Aorta (tissue), 5 donors: ENCODE measurements around the gene SKP1. TPM values are rescaled to one million over a fixed set of nuclear protein-coding genes. Genes with fewer than 3 reads are reported as not detected.

Experiments
- ATAC-seq: fragments of 200-7000 bp; cut with Tn5 transposase; one replicate; pipeline ENCODE4 v1.9.1; 2022; ENCODE audit warnings: moderate library complexity; ENCODE audit not compliant: low FRiP score
- DNase-seq, 2 donors: peaks; one replicate each; pipeline ENCODE4 v3.0.0-alpha.2; 2020
- H3K27ac ChIP-seq, 2 donors: one replicate each; pipeline ENCODE4 v1.5.1; 2013; ENCODE audit warnings: low read length in 2 of 2, mild to moderate bottlenecking in 2 of 2, moderate library complexity in 2 of 2, control low read depth in 1 of 2, inconsistent platforms in 1 of 2, low read depth in 1 of 2
- H3K27me3 ChIP-seq, 2 donors: one replicate each; pipeline ENCODE4 v1.6.1; 2013; ENCODE audit warnings: control low read depth in 1 of 2, low read length in 1 of 2, mild to moderate bottlenecking in 1 of 2, moderate library complexity in 1 of 2; ENCODE audit not compliant: insufficient read depth in 2 of 2, control insufficient read depth in 1 of 2
- H3K36me3 ChIP-seq, 2 donors: one replicate each; pipeline ENCODE4 v1.6.1; 2013; ENCODE audit warnings: control low read depth in 1 of 2, low read length in 1 of 2, mild to moderate bottlenecking in 1 of 2; ENCODE audit not compliant: insufficient read depth in 2 of 2, control insufficient read depth in 1 of 2
- H3K4me1 ChIP-seq, 2 donors: one replicate each; pipeline ENCODE4 v1.6.1; 2013; ENCODE audit warnings: low read length in 2 of 2, control low read depth in 1 of 2, mild to moderate bottlenecking in 1 of 2, moderate library complexity in 1 of 2; ENCODE audit not compliant: insufficient read depth in 2 of 2, control insufficient read depth in 1 of 2
- H3K4me3 ChIP-seq, 2 donors: one replicate each; pipeline ENCODE4 v1.5.1; 2013; ENCODE audit warnings: low read length in 2 of 2, control low read depth in 1 of 2, mild to moderate bottlenecking in 1 of 2
- H3K9me3 ChIP-seq: one replicate; pipeline ENCODE4 v1.6.1; 2013; ENCODE audit warnings: mild to moderate bottlenecking, low read length; ENCODE audit not compliant: control insufficient read depth
- WGBS, 2 donors: extraction: QIAGEN DNeasy Blood & Tissue Kit; methylation state at CpG; one replicate each; pipeline ENCODE4 v1.1.7; 2013; 5-methylcytosine and 5-hydroxymethylcytosine counted together
- intact Hi-C, 2 donors: fragments of 100-400 bp; cut with DNase I; formaldehyde crosslinking; loops; one replicate each; pipeline versions ENCODE4 v1.14.2 to v1.15.0; 2022
- polyA plus RNA-seq, 2 donors: library from polyadenylated mRNA; stranded (reverse); fragments of 200-250 nt; gene quantifications; one replicate each; pipeline ENCODE4 v1.2.3, GENCODE V29; 2013
- total RNA-seq, 2 donors: library from RNA; stranded (reverse); fragmentation: NEBNext Ultra II Directional; extraction: Animal tissue kit (Norgen Biotek cat#: 25700); gene quantifications; one replicate each; pipeline ENCODE4 v1.2.1, GENCODE V29; 2021
- donor health status: healthy with polysubstance abuse.
- donor health status: Bipolar disorder and iron deficiency.
- donor health status: DM: no; HTN: no; CAD: no.
- donor health status: DM: no; HTN: no; CAD: no.
- donor health status: DM: yes; HTN: yes; CAD: no.

The SKP1 gene
- total and polyA plus RNA-seq, 4 donors: 304 to 1,152 (median 513) TPM

GRCh38 chr5:134129411-134130238 lies 47.1 kb downstream of the SKP1 start:
- Histone ChIP-seq H3K4me1 (no peaks in the 10 kb centered on the region), H3K9me3 (no peaks in the 10 kb centered on the region), H3K27ac (no peak overlapping the region), H3K4me3 (no peak overlapping the region), H3K27me3 (no peaks in the 10 kb centered on the region), H3K36me3 (peaks cover 0 to 2% of the 10 kb centered on the region in 2 donors)
- ATAC-seq: no peak
- peak in 1 of 2 donors; percentile 21 for DNase-seq
- 92 to 93% methylated on average over 24 to 25 of the region's 25 CpGs for WGBS, 2 donors
- intact Hi-C loops: no loop called here

DNA sequence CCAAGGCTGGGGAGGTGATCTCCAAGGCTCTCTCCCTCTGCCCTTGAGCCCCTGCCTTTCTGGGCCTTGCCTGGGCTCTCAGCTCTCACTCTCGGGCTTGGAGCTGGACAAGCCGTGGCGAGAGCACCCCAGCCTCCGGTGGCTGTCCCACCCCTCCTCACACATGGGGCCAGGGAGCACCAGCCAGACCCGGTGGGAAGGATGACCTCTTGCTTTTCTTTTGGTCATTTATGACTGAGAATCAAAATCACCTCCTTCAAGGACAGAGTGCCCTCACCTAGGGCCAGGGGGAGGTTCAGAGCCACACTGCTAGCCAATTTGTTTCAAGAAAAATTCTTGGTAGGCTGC lies 48.1 kb downstream of the SKP1 start:
- ATAC-seq: no peak
- no peaks in the 10 kb centered on the region for H3K4me1 ChIP-seq
- DNase-seq: no peak
- H3K27ac ChIP-seq: no peak overlapping the region
- H3K4me3 ChIP-seq: no peak overlapping the region
- H3K9me3 ChIP-seq: no peaks in the 10 kb centered on the region
- intact Hi-C loops: no loop called here
- H3K27me3 ChIP-seq: no peaks in the 10 kb centered on the region
- H3K36me3 ChIP-seq: no peaks in the 10 kb centered on the region
- 91 to 94% methylated on average over 5 of the region's 5 CpGs for WGBS, 2 donors

- Histone ChIP-seq H3K4me1 (no peaks in the 10 kb centered on the region), H3K9me3 (no peaks in the 10 kb centered on the region), H3K27me3 (no peaks in the 10 kb centered on the region), H3K36me3 (no peaks in the 10 kb centered on the region), H3K27ac (no peak overlapping the region), H3K4me3 (no peak overlapping the region)
- ATAC-seq (no peak), DNase-seq (no peak)
- 37 to 54% methylated on average over 18 of the region's 18 CpGs for WGBS, 2 donors
- intact Hi-C loops: no loop called here
Measured at GRCh38 chr5:134127988-134128647, 48.6 kb downstream of the SKP1 start.

DNA sequence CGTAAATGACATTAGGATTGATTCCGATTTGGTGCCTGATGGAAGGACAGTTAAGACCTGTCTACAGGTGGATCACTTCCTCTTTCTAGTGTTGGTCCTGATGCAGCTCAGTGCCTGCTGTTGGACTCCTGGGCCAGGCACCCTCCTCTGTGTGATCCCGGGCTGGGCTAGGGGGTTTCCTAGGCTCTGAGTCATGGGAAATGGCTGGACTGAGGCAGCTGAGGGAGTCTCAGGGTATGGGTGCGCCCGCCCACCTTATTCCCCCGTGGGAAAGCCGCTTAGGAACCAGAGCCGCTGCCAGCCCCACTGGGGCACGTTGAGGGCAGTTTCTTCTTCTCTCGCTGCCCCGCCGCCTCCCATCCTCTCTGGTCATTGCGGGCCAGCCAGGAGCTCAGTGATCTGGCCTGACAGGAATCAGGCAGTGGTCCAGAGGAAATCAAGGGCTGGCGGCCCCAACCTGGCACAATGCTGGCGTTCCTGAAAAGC lies 49.3 kb downstream of the SKP1 start:
- DNase-seq (peak; percentile 66 to 82), ATAC-seq (no peak)
- 12 to 20% methylated on average over 14 to 15 of the region's 15 CpGs for WGBS, 2 donors
- no peak overlapping the region for H3K27ac ChIP-seq
- H3K4me3 ChIP-seq: no peak overlapping the region
- H3K9me3 ChIP-seq: no peaks in the 10 kb centered on the region
- no peaks in the 10 kb centered on the region for H3K27me3 ChIP-seq
- H3K4me1 ChIP-seq: no peaks in the 10 kb centered on the region
- intact Hi-C loops: no loop called here
- H3K36me3 ChIP-seq: no peaks in the 10 kb centered on the region

GRCh38 chr5:134125039-134126015 lies 51.4 kb downstream of the SKP1 start:
- Histone ChIP-seq H3K36me3 (no peaks in the 10 kb centered on the region), H3K27me3 (no peaks in the 10 kb centered on the region), H3K4me3 (no peak overlapping the region), H3K27ac (no peak overlapping the region), H3K9me3 (no peaks in the 10 kb centered on the region), H3K4me1 (no peaks in the 10 kb centered on the region)
- DNase-seq: peak; percentile 70 to 85
- intact Hi-C loops: no loop called here
- peak; percentile 23 for ATAC-seq
- WGBS, 2 donors: 12 to 14% methylated on average over 14 of the region's 14 CpGs

DNA sequence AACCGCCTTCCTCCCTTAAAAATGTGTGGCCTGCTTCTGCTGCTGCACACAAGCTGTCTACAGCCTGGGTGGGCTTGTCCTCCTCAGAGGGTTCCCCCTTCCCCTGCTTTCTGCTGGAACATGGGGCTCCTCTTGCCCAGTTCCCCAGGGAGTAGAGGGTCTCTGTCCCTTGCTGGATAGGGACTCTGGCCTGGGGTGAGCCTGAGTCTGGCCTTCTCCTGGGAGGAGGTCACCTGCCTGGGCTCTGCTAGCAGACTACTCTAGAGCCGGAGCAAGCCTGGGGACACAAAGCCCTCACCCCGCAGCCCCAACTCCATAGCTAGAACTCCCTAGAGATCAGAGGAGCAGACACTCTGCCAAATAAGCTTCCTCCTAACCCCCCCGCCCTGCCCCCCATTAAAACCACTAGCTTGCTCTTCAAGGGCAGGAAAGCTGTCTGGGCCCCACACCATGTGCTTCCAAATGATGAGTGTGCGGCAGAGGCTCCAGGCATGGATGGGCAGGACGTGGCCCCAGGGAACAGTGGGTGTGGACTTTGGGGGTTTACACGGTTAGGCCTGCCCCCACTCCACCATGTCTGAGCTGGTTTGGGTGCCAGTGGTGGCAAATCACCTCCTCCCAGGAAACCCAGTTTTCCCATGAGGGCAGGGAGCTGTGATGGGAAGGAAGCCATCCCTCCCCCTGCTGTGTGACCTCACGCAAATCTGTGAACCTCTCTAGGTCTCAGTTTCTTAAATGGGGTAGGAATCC lies 52.3 kb downstream of the SKP1 start:
- 85% methylated on average over 8 of the region's 8 CpGs for WGBS, 2 donors
- H3K27ac ChIP-seq: no peak overlapping the region
- ATAC-seq: no peak
- no peaks in the 10 kb centered on the region for H3K36me3 ChIP-seq
- no peak for DNase-seq
- H3K4me1 ChIP-seq: no peaks in the 10 kb centered on the region
- H3K27me3 ChIP-seq: no peaks in the 10 kb centered on the region
- intact Hi-C loops: no loop called here
- H3K9me3 ChIP-seq: no peaks in the 10 kb centered on the region
- no peak overlapping the region for H3K4me3 ChIP-seq

- Histone ChIP-seq H3K9me3 (no peaks in the 10 kb centered on the region), H3K4me3 (no peak overlapping the region), H3K27me3 (no peaks in the 10 kb centered on the region), H3K4me1 (no peaks in the 10 kb centered on the region), H3K36me3 (no peaks in the 10 kb centered on the region), H3K27ac (no peak overlapping the region)
- WGBS, 2 donors: 97 to 98% methylated on average over 6 of the region's 6 CpGs
- intact Hi-C loops: no loop called here
- DNase-seq (no peak), ATAC-seq (no peak)
Measured at GRCh38 chr5:134123360-134123759, 53.4 kb downstream of the SKP1 start.

- Histone ChIP-seq H3K9me3 (no peaks in the 10 kb centered on the region), H3K4me3 (no peak overlapping the region), H3K27ac (no peak overlapping the region), H3K27me3 (no peaks in the 10 kb centered on the region), H3K36me3 (no peaks in the 10 kb centered on the region), H3K4me1 (no peaks in the 10 kb centered on the region)
- WGBS, 2 donors: 91 to 92% methylated on average over 3 of the region's 3 CpGs
- intact Hi-C loops: no loop called here
- DNase-seq (no peak), ATAC-seq (no peak)
Measured at GRCh38 chr5:134122530-134122929, 54.2 kb downstream of the SKP1 start.
